Measurements from ENCODE around the gene FOXO1. TPM values are rescaled to one million over a fixed set of nuclear protein-coding genes. Genes with fewer than 3 reads are reported as not detected.

Gene FOXO1
- total RNA-seq, 1 donor from 2014 or later: 10.4 TPM

DNA sequence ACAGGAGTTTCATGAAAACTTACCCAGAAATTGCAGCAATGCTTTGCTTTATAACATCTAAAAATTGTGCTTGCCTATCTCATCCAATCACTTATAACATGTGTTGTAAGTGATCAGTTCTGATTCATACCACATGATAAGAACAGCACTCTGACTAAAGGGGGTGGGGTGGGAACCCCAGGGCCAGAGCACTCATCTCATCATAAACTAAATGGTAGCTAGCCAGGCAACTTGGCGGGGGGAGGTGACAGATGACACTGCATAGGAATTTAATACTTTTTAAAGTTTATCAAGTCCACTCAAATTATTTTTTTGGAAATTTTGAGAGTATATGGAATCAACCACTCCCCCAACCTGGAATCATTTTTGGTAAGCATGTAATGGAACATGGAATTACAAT lies 42.1 kb downstream of the FOXO1 start:
- Histone ChIP-seq H3K27me3 (ENCODE audit: insufficient read depth, low read length) (no peaks in the 10 kb centered on the region), H3K27ac (ENCODE audit: low read depth, low read length) (no peak overlapping the region), H3K9ac (ENCODE audit: low read length) (no peak overlapping the region), H3K4me1 (ENCODE audit: insufficient read depth, low read length) (no peaks in the 10 kb centered on the region), H3K4me3 (ENCODE audit: insufficient read depth, low read depth, low read length) (no peak overlapping the region), H2AFZ (ENCODE audit: low read depth, low read length) (no peak overlapping the region), H3K36me3 (ENCODE audit: insufficient read depth, low read length) (no peaks in the 10 kb centered on the region), H3K9me3 (ENCODE audit: insufficient read depth, low read depth, low read length) (no peaks in the 10 kb centered on the region), H3K4me2 (ENCODE audit: low read length) (no peak overlapping the region), H4K20me1 (ENCODE audit: insufficient read depth, low read length) (peaks cover 26% of the 10 kb centered on the region), H3K79me2 (ENCODE audit: insufficient read depth, low read length) (peaks cover 2% of the 10 kb centered on the region)
- Mint-ChIP-seq H3K4me3 (ENCODE audit: unreplicated experiment) (no peak overlapping the region), H3K27ac (ENCODE audit: unreplicated experiment) (no peak overlapping the region), H3K9me3 (ENCODE audit: unreplicated experiment) (no peaks in the 10 kb centered on the region), H3K4me1 (ENCODE audit: low read depth, unreplicated experiment) (peaks cover 21% of the 10 kb centered on the region), H3K27me3 (ENCODE audit: low read depth, unreplicated experiment) (no peaks in the 10 kb centered on the region), H3K36me3 (ENCODE audit: low read depth, unreplicated experiment) (no peaks in the 10 kb centered on the region)
- TF ChIP-seq EZH2 (IDR thresholded peaks at IDR 0.05; ENCODE audit: insufficient read depth, low read length): no peak
- TF ChIP-seq, protein P1, sequence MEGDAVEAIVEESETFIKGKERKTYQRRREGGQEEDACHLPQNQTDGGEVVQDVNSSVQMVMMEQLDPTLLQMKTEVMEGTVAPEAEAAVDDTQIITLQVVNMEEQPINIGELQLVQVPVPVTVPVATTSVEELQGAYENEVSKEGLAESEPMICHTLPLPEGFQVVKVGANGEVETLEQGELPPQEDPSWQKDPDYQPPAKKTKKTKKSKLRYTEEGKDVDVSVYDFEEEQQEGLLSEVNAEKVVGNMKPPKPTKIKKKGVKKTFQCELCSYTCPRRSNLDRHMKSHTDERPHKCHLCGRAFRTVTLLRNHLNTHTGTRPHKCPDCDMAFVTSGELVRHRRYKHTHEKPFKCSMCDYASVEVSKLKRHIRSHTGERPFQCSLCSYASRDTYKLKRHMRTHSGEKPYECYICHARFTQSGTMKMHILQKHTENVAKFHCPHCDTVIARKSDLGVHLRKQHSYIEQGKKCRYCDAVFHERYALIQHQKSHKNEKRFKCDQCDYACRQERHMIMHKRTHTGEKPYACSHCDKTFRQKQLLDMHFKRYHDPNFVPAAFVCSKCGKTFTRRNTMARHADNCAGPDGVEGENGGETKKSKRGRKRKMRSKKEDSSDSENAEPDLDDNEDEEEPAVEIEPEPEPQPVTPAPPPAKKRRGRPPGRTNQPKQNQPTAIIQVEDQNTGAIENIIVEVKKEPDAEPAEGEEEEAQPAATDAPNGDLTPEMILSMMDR (IDR thresholded peaks at IDR 0.05; ENCODE audit: insufficient read depth, low read depth, low read length): no peak
- peak; percentile 23 for DNase-seq (ENCODE audit: low read depth)
- FAIRE-seq: no peak

DNA sequence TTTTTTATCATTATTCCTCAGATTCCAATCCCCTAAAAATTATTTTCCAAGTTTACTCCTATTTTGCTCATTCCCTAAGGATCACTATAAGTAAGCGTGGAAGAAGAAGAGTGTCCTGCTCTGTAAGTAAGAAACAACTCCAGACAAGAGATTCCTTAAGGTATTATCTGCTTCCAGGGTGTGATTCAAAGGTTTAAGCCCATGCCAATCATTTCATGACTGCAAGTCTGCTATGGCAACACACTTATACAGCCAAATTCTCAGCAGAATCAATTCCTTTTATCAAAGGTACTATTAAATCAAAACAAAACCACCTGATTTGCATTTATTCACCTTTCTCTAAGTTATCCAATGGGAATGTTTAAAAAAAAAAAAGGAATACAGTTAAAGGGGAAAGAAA lies 43.7 kb downstream of the FOXO1 start:
- H4K20me1 ChIP-seq (ENCODE audit: insufficient read depth, low read length): peaks cover 25% of the 10 kb centered on the region
- peaks cover 3% of the 10 kb centered on the region for H3K79me2 ChIP-seq (ENCODE audit: insufficient read depth, low read length)
- H3K4me1 ChIP-seq (ENCODE audit: insufficient read depth, low read length): no peaks in the 10 kb centered on the region
- H3K9ac ChIP-seq (ENCODE audit: low read length): no peak overlapping the region
- Mint-ChIP-seq H3K27me3 (ENCODE audit: low read depth, unreplicated experiment) (no peaks in the 10 kb centered on the region), H3K9me3 (ENCODE audit: unreplicated experiment) (no peaks in the 10 kb centered on the region), H3K36me3 (ENCODE audit: low read depth, unreplicated experiment) (no peaks in the 10 kb centered on the region), H3K27ac (ENCODE audit: unreplicated experiment) (peak overlapping the region; percentile 77), H3K4me1 (ENCODE audit: low read depth, unreplicated experiment) (peaks cover 24% of the 10 kb centered on the region), H3K4me3 (ENCODE audit: unreplicated experiment) (no peak overlapping the region)
- H3K4me3 ChIP-seq (ENCODE audit: insufficient read depth, low read depth, low read length): no peak overlapping the region
- H3K27ac ChIP-seq (ENCODE audit: low read depth, low read length): no peak overlapping the region
- no peak for TF ChIP-seq EZH2 (IDR thresholded peaks at IDR 0.05; ENCODE audit: insufficient read depth, low read length)
- TF ChIP-seq, protein P1 (IDR thresholded peaks at IDR 0.05; ENCODE audit: insufficient read depth, low read depth, low read length): no peak
- DNase-seq (ENCODE audit: low read depth): no peak
- no peak overlapping the region for H3K4me2 ChIP-seq (ENCODE audit: low read length)
- FAIRE-seq: no peak
- H3K27me3 ChIP-seq (ENCODE audit: insufficient read depth, low read length): no peaks in the 10 kb centered on the region
- no peak overlapping the region for H2AFZ ChIP-seq (ENCODE audit: low read depth, low read length)
- no peaks in the 10 kb centered on the region for H3K9me3 ChIP-seq (ENCODE audit: insufficient read depth, low read depth, low read length)
- H3K36me3 ChIP-seq (ENCODE audit: insufficient read depth, low read length): no peaks in the 10 kb centered on the region

DNA sequence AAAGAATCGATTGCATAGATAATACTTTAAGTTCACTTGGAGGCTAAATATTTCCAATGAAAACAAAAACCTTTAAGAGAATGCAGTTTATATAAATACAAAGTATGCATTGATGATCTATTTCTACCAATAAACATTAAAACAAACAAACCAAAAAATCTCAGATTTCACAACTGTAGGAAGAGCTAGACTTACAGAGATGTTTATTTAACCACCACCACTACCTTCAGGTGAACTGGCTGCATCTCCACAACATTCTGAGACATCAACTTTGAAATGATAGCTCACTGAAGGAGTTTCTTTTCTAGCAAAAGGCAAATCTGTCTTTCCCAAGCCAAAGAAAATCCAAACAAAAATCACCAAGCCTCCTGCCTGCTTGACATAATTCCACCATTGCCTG lies 44.2 kb downstream of the FOXO1 start:
- peaks cover 3% of the 10 kb centered on the region for H3K79me2 ChIP-seq (ENCODE audit: insufficient read depth, low read length)
- no peaks in the 10 kb centered on the region for H3K27me3 Mint-ChIP-seq (ENCODE audit: low read depth, unreplicated experiment)

More for the DNA sequence above, 44.2 kb downstream of the FOXO1 start:
- Mint-ChIP-seq H3K36me3 (ENCODE audit: low read depth, unreplicated experiment) (no peaks in the 10 kb centered on the region), H3K4me1 (ENCODE audit: low read depth, unreplicated experiment) (peaks cover 24% of the 10 kb centered on the region), H3K27ac (ENCODE audit: unreplicated experiment) (peak overlapping the region; percentile 77), H3K9me3 (ENCODE audit: unreplicated experiment) (no peaks in the 10 kb centered on the region), H3K4me3 (ENCODE audit: unreplicated experiment) (no peak overlapping the region)
- no peaks in the 10 kb centered on the region for H3K4me1 ChIP-seq (ENCODE audit: insufficient read depth, low read length)
- TF ChIP-seq, protein P1 (IDR thresholded peaks at IDR 0.05; ENCODE audit: insufficient read depth, low read depth, low read length): no peak
- TF ChIP-seq EZH2 (IDR thresholded peaks at IDR 0.05; ENCODE audit: insufficient read depth, low read length): no peak
- H3K9me3 ChIP-seq (ENCODE audit: insufficient read depth, low read depth, low read length): no peaks in the 10 kb centered on the region
- no peak for DNase-seq (ENCODE audit: low read depth)
- H3K4me3 ChIP-seq (ENCODE audit: insufficient read depth, low read depth, low read length): no peak overlapping the region
- H2AFZ ChIP-seq (ENCODE audit: low read depth, low read length): no peak overlapping the region
- H3K4me2 ChIP-seq (ENCODE audit: low read length): no peak overlapping the region
- H4K20me1 ChIP-seq (ENCODE audit: insufficient read depth, low read length): peaks cover 29% of the 10 kb centered on the region
- H3K27ac ChIP-seq (ENCODE audit: low read depth, low read length): no peak overlapping the region
- no peaks in the 10 kb centered on the region for H3K27me3 ChIP-seq (ENCODE audit: insufficient read depth, low read length)
- FAIRE-seq: no peak
- no peak overlapping the region for H3K9ac ChIP-seq (ENCODE audit: low read length)
- no peaks in the 10 kb centered on the region for H3K36me3 ChIP-seq (ENCODE audit: insufficient read depth, low read length)

All from astrocyte (in vitro differentiated cells and primary cell).